Ishikawa (cell line): ENCODE results near the gene CRHBP.

Experiments used
- CEBPB ChIP-seq: IDR thresholded peaks from 2 replicates; pipeline ENCODE4 v1.6.1; 2012
- CREB1 ChIP-seq: IDR thresholded peaks from 2 replicates; pipeline ENCODE4 v1.6.1; 2012; ENCODE audit warnings: low read depth
- EGR1 ChIP-seq: IDR thresholded peaks from 2 replicates; pipeline ENCODE4 v1.6.1; 2012
- EP300 ChIP-seq: IDR thresholded peaks from 2 replicates; pipeline ENCODE4 v1.6.1; 2012; ENCODE audit warnings: borderline replicate concordance
- FOXM1 ChIP-seq: IDR thresholded peaks from 2 replicates; pipeline ENCODE4 v1.6.1; 2012; ENCODE audit warnings: low read depth, borderline replicate concordance
- MAX ChIP-seq: IDR thresholded peaks from 2 replicates; pipeline ENCODE4 v1.6.1; 2012
- NFIC ChIP-seq: IDR thresholded peaks from 2 replicates; pipeline ENCODE4 v1.6.1; 2012
- RAD21 ChIP-seq: IDR thresholded peaks from 2 replicates; pipeline ENCODE4 v1.6.1; 2012; ENCODE audit warnings: low read depth
- TAF1 ChIP-seq: IDR thresholded peaks from 2 replicates; pipeline ENCODE4 v1.6.1; 2012; ENCODE audit warnings: low read depth, mild to moderate bottlenecking
- TCF12 ChIP-seq: IDR thresholded peaks from 2 replicates; pipeline ENCODE4 v1.6.1; 2012; ENCODE audit warnings: low read depth
- TEAD4 ChIP-seq: IDR thresholded peaks from 2 replicates; pipeline ENCODE4 v1.6.1; 2012
- YY1 ChIP-seq: IDR thresholded peaks from 2 replicates; pipeline ENCODE4 v1.6.1; 2012; ENCODE audit warnings: low read depth
- ZBTB7A ChIP-seq: IDR thresholded peaks from 2 replicates; pipeline ENCODE4 v1.6.1; 2012; ENCODE audit warnings: low read depth
- TF ChIP-seq, protein P1 (sequence below): IDR thresholded peaks from 2 replicates; pipeline ENCODE4 v1.6.1; 2012; ENCODE audit warnings: low read depth, mild to moderate bottlenecking
- TF ChIP-seq, protein P2 (sequence below): IDR thresholded peaks from 2 replicates; pipeline ENCODE4 v1.6.1; 2012

The CRHBP gene

DNA sequence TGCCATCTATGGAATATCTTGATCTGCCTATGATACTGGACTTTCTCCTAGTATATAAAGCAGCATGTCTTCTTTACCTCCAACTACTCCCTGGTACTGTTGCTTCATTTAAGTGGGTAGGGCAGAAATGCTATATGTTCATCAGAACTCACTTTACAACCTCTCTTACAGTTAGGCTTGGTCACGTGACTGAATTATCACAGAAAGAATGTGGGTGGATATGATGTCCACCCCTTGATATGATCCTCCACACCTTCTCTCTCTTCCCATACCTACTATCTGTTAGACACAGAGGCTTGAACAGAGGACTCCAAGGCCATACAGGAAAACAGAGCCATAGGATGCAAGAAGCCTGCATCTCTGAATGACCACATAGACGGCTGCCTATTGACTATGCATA is 19.8 kb downstream of the CRHBP start:
- TF ChIP-seq CREB1 (no peak), EP300 (no peak), NFIC (no peak), MAX (no peak), CEBPB (no peak), TEAD4 (no peak), EGR1 (no peak)
- TF ChIP-seq, protein P1, sequence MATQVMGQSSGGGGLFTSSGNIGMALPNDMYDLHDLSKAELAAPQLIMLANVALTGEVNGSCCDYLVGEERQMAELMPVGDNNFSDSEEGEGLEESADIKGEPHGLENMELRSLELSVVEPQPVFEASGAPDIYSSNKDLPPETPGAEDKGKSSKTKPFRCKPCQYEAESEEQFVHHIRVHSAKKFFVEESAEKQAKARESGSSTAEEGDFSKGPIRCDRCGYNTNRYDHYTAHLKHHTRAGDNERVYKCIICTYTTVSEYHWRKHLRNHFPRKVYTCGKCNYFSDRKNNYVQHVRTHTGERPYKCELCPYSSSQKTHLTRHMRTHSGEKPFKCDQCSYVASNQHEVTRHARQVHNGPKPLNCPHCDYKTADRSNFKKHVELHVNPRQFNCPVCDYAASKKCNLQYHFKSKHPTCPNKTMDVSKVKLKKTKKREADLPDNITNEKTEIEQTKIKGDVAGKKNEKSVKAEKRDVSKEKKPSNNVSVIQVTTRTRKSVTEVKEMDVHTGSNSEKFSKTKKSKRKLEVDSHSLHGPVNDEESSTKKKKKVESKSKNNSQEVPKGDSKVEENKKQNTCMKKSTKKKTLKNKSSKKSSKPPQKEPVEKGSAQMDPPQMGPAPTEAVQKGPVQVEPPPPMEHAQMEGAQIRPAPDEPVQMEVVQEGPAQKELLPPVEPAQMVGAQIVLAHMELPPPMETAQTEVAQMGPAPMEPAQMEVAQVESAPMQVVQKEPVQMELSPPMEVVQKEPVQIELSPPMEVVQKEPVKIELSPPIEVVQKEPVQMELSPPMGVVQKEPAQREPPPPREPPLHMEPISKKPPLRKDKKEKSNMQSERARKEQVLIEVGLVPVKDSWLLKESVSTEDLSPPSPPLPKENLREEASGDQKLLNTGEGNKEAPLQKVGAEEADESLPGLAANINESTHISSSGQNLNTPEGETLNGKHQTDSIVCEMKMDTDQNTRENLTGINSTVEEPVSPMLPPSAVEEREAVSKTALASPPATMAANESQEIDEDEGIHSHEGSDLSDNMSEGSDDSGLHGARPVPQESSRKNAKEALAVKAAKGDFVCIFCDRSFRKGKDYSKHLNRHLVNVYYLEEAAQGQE, result no peak

DNA sequence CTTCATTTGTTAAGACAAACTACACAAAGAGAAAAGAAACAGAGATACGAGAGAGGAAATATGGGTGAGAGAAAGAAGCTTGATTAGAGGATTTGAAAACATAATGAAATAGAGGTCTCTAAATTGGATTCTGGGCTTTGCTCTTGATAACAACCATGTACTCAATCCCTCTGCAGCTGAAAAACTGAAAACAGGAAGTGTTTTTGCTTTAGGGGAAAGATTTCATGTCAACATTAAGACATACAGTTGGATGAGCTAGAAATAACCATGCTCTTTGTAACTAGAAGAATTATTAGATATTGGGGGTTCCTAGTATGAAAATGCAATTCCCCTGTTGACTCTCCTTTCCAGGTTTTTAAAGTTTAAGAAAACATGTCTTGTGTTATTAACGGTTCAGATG is 21.9 kb downstream of the CRHBP start:
- TF ChIP-seq TEAD4 (no peak), TAF1 (no peak), EP300 (no peak), FOXM1 (no peak), EGR1 (no peak), NFIC (no peak), CEBPB (no peak), MAX (no peak), RAD21 (no peak), YY1 (no peak), ZBTB7A (no peak), TCF12 (no peak), CREB1 (no peak)
- TF ChIP-seq, protein P2, sequence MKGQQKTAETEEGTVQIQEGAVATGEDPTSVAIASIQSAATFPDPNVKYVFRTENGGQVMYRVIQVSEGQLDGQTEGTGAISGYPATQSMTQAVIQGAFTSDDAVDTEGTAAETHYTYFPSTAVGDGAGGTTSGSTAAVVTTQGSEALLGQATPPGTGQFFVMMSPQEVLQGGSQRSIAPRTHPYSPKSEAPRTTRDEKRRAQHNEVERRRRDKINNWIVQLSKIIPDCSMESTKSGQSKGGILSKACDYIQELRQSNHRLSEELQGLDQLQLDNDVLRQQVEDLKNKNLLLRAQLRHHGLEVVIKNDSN, result no peak
- TF ChIP-seq, protein P1, result no peak

DNA sequence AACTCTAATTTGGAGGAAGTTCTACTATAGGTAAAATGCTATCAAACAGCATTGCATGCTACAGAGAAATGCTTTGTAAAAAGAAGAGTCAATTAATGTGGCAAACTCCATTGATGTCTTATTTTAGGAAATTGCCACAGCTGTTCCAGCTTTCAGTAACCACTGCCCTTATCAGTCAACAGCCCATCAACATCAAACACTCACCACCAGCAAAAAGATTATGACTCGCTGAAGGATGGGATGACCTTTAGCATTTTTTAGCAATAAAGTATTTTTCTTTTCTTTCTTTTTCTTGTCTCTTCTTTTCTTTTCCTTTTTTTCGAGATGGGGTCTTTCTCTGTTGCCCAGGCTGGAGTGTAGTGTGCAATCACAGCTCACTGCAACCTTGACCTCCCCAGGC is 26.0 kb downstream of the CRHBP start:
- TF ChIP-seq, protein P2, result no peak
- TF ChIP-seq RAD21 (no peak), NFIC (no peak), CEBPB (no peak), ZBTB7A (no peak), EGR1 (no peak), MAX (no peak), YY1 (no peak), EP300 (no peak), TEAD4 (no peak), TCF12 (no peak), CREB1 (no peak), TAF1 (no peak), FOXM1 (no peak)
- TF ChIP-seq, protein P1, result no peak

- TF ChIP-seq, protein P2, result no peak
- TF ChIP-seq EGR1, result no peak
- TF ChIP-seq ZBTB7A, result no peak
- no peak for TF ChIP-seq MAX
- no peak for TF ChIP-seq RAD21
- no peak for TF ChIP-seq EP300
- no peak for TF ChIP-seq NFIC
- TF ChIP-seq TAF1, result no peak
- TF ChIP-seq TEAD4, result no peak
- TF ChIP-seq TCF12, result no peak
- TF ChIP-seq CREB1, result no peak
- TF ChIP-seq FOXM1, result no peak
These were observed 27.8 kb downstream of the CRHBP start for GRCh38 chr5:76980518-76981144.
